PC-3 (cell line): ENCODE data around the gene ANKZF1. TPM values are rescaled to one million over a fixed set of nuclear protein-coding genes. Genes with fewer than 3 reads are reported as not detected.

ENCODE experiments used
- ATAC-seq: fragments of 200-7000 bp; cut with Tn5 transposase; 2 replicates; pipeline ENCODE4 v1.9.1; 2020; ENCODE audit warnings: mild to moderate bottlenecking, moderate library complexity
- BruUV-seq: library from RNA; stranded (reverse); fragments of 400-500 nt; replicated peaks from 2 replicates; lab custom pipeline; 2021; lab: Mats Ljungman, UMichigan
- CTCF ChIA-PET: fragments of 300-600 bp; sonication (Branson Sonifier 250); formaldehyde crosslinking; loops from one replicate; lab custom pipeline; 2022; ENCODE audit warnings: antibody characterized with exemption; lab: Charles Lee
- POLR2A ChIA-PET: fragments of 300-600 bp; sonication (Branson Sonifier 250); formaldehyde crosslinking; loops from one replicate; lab custom pipeline; 2022; ENCODE audit warnings: antibody characterized with exemption; ENCODE audit not compliant: unreplicated experiment; lab: Charles Lee
- DNase-seq: peaks from one replicate; pipeline ENCODE4 v3.0.0-alpha.2; 2015
- H2AFZ ChIP-seq: fragments of 300-600 bp; sonication (generic); 2 replicates; pipeline ENCODE4 v1.6.0; 2016; ENCODE audit warnings: antibody characterized with exemption, low read length
- H3F3A ChIP-seq: fragments of 300-600 bp; sonication (generic); one replicate; pipeline ENCODE4 v1.6.0; 2017; ENCODE audit warnings: antibody characterized with exemption, low read length, control low read depth, mild to moderate bottlenecking; ENCODE audit not compliant: unreplicated experiment
- H3K27ac ChIP-seq: fragments of 300-600 bp; sonication (generic); 2 replicates; pipeline ENCODE4 v1.5.1; 2016; ENCODE audit warnings: mild to moderate bottlenecking, low read length
- H3K27me3 ChIP-seq: fragments of 300-600 bp; sonication (generic); 2 replicates; pipeline ENCODE4 v1.6.1; 2016; ENCODE audit warnings: low read length, mixed read lengths
- H3K36me3 ChIP-seq: fragments of 300-600 bp; sonication (generic); 2 replicates; pipeline ENCODE4 v1.6.1; 2016; ENCODE audit warnings: low read depth, mixed run types, low read length, mixed read lengths
- H3K4me1 ChIP-seq: fragments of 300-600 bp; sonication (generic); 2 replicates; pipeline ENCODE4 v1.5.1; 2016; ENCODE audit warnings: low read length; ENCODE audit not compliant: insufficient read depth
- H3K4me2 ChIP-seq: fragments of 300-600 bp; sonication (generic); 2 replicates; pipeline ENCODE4 v1.6.0; 2016; ENCODE audit warnings: low read length
- H3K4me3 ChIP-seq: fragments of 300-600 bp; sonication (generic); 2 replicates; pipeline ENCODE4 v1.5.1; 2016; ENCODE audit warnings: mild to moderate bottlenecking, low read length, mixed read lengths
- H3K79me2 ChIP-seq: fragments of 300-600 bp; sonication (generic); 2 replicates; pipeline ENCODE4 v1.6.1; 2017; ENCODE audit warnings: low read length, mixed read lengths
- H3K9ac ChIP-seq: fragments of 300-600 bp; sonication (generic); 2 replicates; pipeline ENCODE4 v1.6.0; 2016; ENCODE audit warnings: mild to moderate bottlenecking, low read length
- H3K9me2 ChIP-seq: fragments of 300-600 bp; sonication (generic); replicated peaks from 2 replicates; pipeline ENCODE4 v1.6.1; 2016; ENCODE audit warnings: mixed run types, low read length, mixed read lengths
- H3K9me3 ChIP-seq: fragments of 300-600 bp; sonication (generic); 2 replicates; pipeline ENCODE4 v1.6.1; 2016; ENCODE audit warnings: low read length, mixed read lengths
- H4K20me1 ChIP-seq: fragments of 300-600 bp; sonication (generic); 2 replicates; pipeline ENCODE4 v1.6.1; 2016; ENCODE audit warnings: low read length, mixed read lengths
- CTCF ChIP-seq: fragments of 300-600 bp; sonication (generic); conservative IDR thresholded peaks from 2 replicates; pipeline ENCODE4 v1.5.1; 2017; ENCODE audit warnings: antibody characterized with exemption, low read depth, mild to moderate bottlenecking, low read length
- EZH2 ChIP-seq: fragments of 300-600 bp; sonication (generic); IDR thresholded peaks from one replicate; pipeline ENCODE4 v1.6.1; 2017; ENCODE audit warnings: antibody characterized with exemption, mild to moderate bottlenecking, low read length; ENCODE audit not compliant: unreplicated experiment
- EZH2phosphoT487 ChIP-seq: fragments of 300-600 bp; sonication (generic); IDR thresholded peaks from 2 replicates; pipeline ENCODE4 v1.6.1; 2018; ENCODE audit warnings: mild to moderate bottlenecking, antibody characterized with exemption, low read length, borderline replicate concordance
- intact Hi-C: fragments of 100-400 bp; cut with micrococcal nuclease; formaldehyde crosslinking; loops from 2 replicates; pipeline ENCODE4 v1.9.0; 2023
- total RNA-seq: library from RNA; depleted of rRNA; stranded (reverse); fragments of >200 nt; gene quantifications from 2 replicates; pipeline ENCODE4 v1.2.3, GENCODE V29; 2014

Gene ANKZF1
- total RNA-seq, 1 experiment from 2014 or later, result 67.9 TPM

GRCh38 chr2:219266232-219266631 lies 36.6 kb downstream of the ANKZF1 start:
- CTCF ChIA-PET, result no interaction called here
- intact Hi-C loops, result no loop called here
- no peak for ATAC-seq

GRCh38 chr2:219266886-219267285 lies 37.3 kb downstream of the ANKZF1 start:
- no peak overlapping the region for H3K4me3 ChIP-seq
- no peak overlapping the region for H3K27ac ChIP-seq
- no peak for DNase-seq
- H3K9me2 ChIP-seq, result no peaks in the 10 kb centered on the region
- H2AFZ ChIP-seq, result no peak overlapping the region
- ChIA-PET CTCF (no interaction called here), POLR2A (no interaction called here)
- no peaks in the 10 kb centered on the region for H3K36me3 ChIP-seq
- no peaks in the 10 kb centered on the region for H3K79me2 ChIP-seq
- H4K20me1 ChIP-seq, result no peaks in the 10 kb centered on the region
- intact Hi-C loops, result no loop called here
- H3K4me1 ChIP-seq, result no peaks in the 10 kb centered on the region
- H3K9ac ChIP-seq, result no peak overlapping the region
- no peak overlapping the region for H3K4me2 ChIP-seq
- H3F3A ChIP-seq, result no peaks in the 10 kb centered on the region
- no TSS peak for BruUV-seq
- TF ChIP-seq CTCF, result no peak
- TF ChIP-seq EZH2, result no peak
- TF ChIP-seq EZH2phosphoT487, result no peak
- no peaks in the 10 kb centered on the region for H3K9me3 ChIP-seq
- no peak for ATAC-seq
- no peaks in the 10 kb centered on the region for H3K27me3 ChIP-seq

More at GRCh38 chr2:219266232-219266631, 36.6 kb downstream of the ANKZF1 start:
- Histone ChIP-seq H3K9me3 (no peaks in the 10 kb centered on the region), H3K4me2 (no peak overlapping the region), H4K20me1 (no peaks in the 10 kb centered on the region), H3K9ac (no peak overlapping the region), H3K9me2 (no peaks in the 10 kb centered on the region), H3K4me1 (no peaks in the 10 kb centered on the region), H3K36me3 (no peaks in the 10 kb centered on the region), H3K27ac (no peak overlapping the region), H3K79me2 (no peaks in the 10 kb centered on the region), H2AFZ (no peak overlapping the region), H3F3A (no peaks in the 10 kb centered on the region), H3K4me3 (no peak overlapping the region), H3K27me3 (no peaks in the 10 kb centered on the region)
- POLR2A ChIA-PET, result no interaction called here
- TF ChIP-seq EZH2phosphoT487 (no peak), CTCF (no peak), EZH2 (no peak)
- no peak for DNase-seq
- no TSS peak for BruUV-seq

GRCh38 chr2:219268294-219268693 lies 38.7 kb downstream of the ANKZF1 start:
- CTCF ChIA-PET, result no interaction called here
- no TSS peak for BruUV-seq
- no peak overlapping the region for H3K27ac ChIP-seq

More at GRCh38 chr2:219268294-219268693, 38.7 kb downstream of the ANKZF1 start:
- intact Hi-C loops, result no loop called here
- Histone ChIP-seq H3K4me2 (no peak overlapping the region), H3K9ac (no peak overlapping the region), H3K4me3 (no peak overlapping the region), H3K9me3 (no peaks in the 10 kb centered on the region), H2AFZ (no peak overlapping the region), H3K79me2 (no peaks in the 10 kb centered on the region), H3K9me2 (no peaks in the 10 kb centered on the region), H3K36me3 (no peaks in the 10 kb centered on the region), H3K4me1 (no peaks in the 10 kb centered on the region; the same call in 1 of the 2 replicates), H4K20me1 (no peaks in the 10 kb centered on the region), H3F3A (no peaks in the 10 kb centered on the region), H3K27me3 (no peaks in the 10 kb centered on the region)
- POLR2A ChIA-PET, result interaction anchor here (0.8 kb wide), 1 partner anchor 19 kb away, joined by 6 read pairs; no protein-coding TSS in a partner anchor
- no peak for TF ChIP-seq CTCF
- TF ChIP-seq EZH2, result no peak
- no peak for TF ChIP-seq EZH2phosphoT487
- ATAC-seq (no peak), DNase-seq (no peak)
